Measurements from ENCODE around the gene AKR1B15.
"Not testable (repeated sequence)": the region's sequence is repeated elsewhere in the genome, so short reads cannot be mapped to it uniquely, and the experiment has no call there.

The AKR1B15 gene

GRCh38 chr7:134548877-134549276 lies at the start of gene AKR1B15:
TSS of gene AKR1B15 (plus strand) at chr7:134549110. CDS start at chr7:134564620, 15,510 bp downstream.
- peak; percentile 3 for DNase-seq

- DNase-seq = no peak
Observed at GRCh38 chr7:134500406-134500805, 48.5 kb upstream of the AKR1B15 start.

- DNase-seq = no peak
Observed at GRCh38 chr7:134500982-134501381, 47.9 kb upstream of the AKR1B15 start.

GRCh38 chr7:134502463-134503371 lies 46.2 kb upstream of the AKR1B15 start:
- DNase-seq = no peak

GRCh38 chr7:134504660-134505164 lies 44.2 kb upstream of the AKR1B15 start:
- no peak for DNase-seq

GRCh38 chr7:134505856-134506255 lies 43.1 kb upstream of the AKR1B15 start:
- no peak for DNase-seq

GRCh38 chr7:134509010-134509409 lies 39.9 kb upstream of the AKR1B15 start:
- no peak for DNase-seq

- DNase-seq = no peak
Observed at GRCh38 chr7:134510646-134511045, 38.3 kb upstream of the AKR1B15 start.

GRCh38 chr7:134512271-134512670 lies 36.6 kb upstream of the AKR1B15 start:
- DNase-seq = no peak

- DNase-seq = no peak
Observed at GRCh38 chr7:134513169-134513752, 35.6 kb upstream of the AKR1B15 start.

GRCh38 chr7:134514106-134514505 lies 34.8 kb upstream of the AKR1B15 start:
- no peak for DNase-seq

- DNase-seq = no peak
Observed at GRCh38 chr7:134514663-134515062, 34.2 kb upstream of the AKR1B15 start.

GRCh38 chr7:134515569-134516468 lies 33.1 kb upstream of the AKR1B15 start:
- no peak for DNase-seq

GRCh38 chr7:134520130-134520529 lies 28.8 kb upstream of the AKR1B15 start:
- DNase-seq = no peak

- DNase-seq = no peak
Observed at GRCh38 chr7:134522601-134523000, 26.3 kb upstream of the AKR1B15 start.

- not testable (repeated sequence) for DNase-seq
Observed at GRCh38 chr7:134525449-134525848, 23.5 kb upstream of the AKR1B15 start.

GRCh38 chr7:134526552-134527248 lies 22.2 kb upstream of the AKR1B15 start:
- DNase-seq = not testable (repeated sequence)

GRCh38 chr7:134527979-134528371 lies 20.9 kb upstream of the AKR1B15 start:
- DNase-seq = no peak

- DNase-seq = no peak
Observed at GRCh38 chr7:134528749-134529148, 20.2 kb upstream of the AKR1B15 start.

- DNase-seq = no peak
Observed at GRCh38 chr7:134530460-134530859, 18.4 kb upstream of the AKR1B15 start.

GRCh38 chr7:134532180-134532953 lies 16.5 kb upstream of the AKR1B15 start:
- no peak for DNase-seq

GRCh38 chr7:134532954-134533218 lies 16.0 kb upstream of the AKR1B15 start:
- DNase-seq = no peak

All from stimulated activated naive CD4-positive, alpha-beta T cell treated with Interleukin-2 at 50 U/mL for 16 hours (primary cell).